Osteocyte (in vitro differentiated cells): ENCODE data around the gene FAH. TPM values are rescaled to one million over a fixed set of nuclear protein-coding genes. Genes with fewer than 3 reads are reported as not detected.

Experiments
- DNase-seq: peaks from one replicate; pipeline ENCODE4 v3.0.0; 2021; ENCODE audit warnings: mixed read lengths; ENCODE audit not compliant: unreplicated experiment; ENCODE audit errors: extremely low spot score
- H3K27ac Mint-ChIP-seq: one replicate; pipeline ENCODE4 v1.8.0; 2021; ENCODE audit warnings: mild to moderate bottlenecking, mixed read lengths; ENCODE audit not compliant: unreplicated experiment
- H3K27me3 Mint-ChIP-seq: one replicate; pipeline ENCODE4 v1.8.0; 2021; ENCODE audit warnings: mixed read lengths; ENCODE audit not compliant: unreplicated experiment
- H3K36me3 Mint-ChIP-seq: one replicate; pipeline ENCODE4 v1.8.0; 2021; ENCODE audit warnings: mixed read lengths; ENCODE audit not compliant: unreplicated experiment
- H3K4me1 Mint-ChIP-seq: one replicate; pipeline ENCODE4 v1.8.0; 2021; ENCODE audit warnings: mixed read lengths; ENCODE audit not compliant: unreplicated experiment
- H3K4me3 Mint-ChIP-seq: one replicate; pipeline ENCODE4 v1.8.0; 2021; ENCODE audit warnings: mild to moderate bottlenecking, moderate library complexity, mixed read lengths; ENCODE audit not compliant: unreplicated experiment
- H3K9me3 Mint-ChIP-seq: one replicate; pipeline ENCODE4 v1.8.0; 2021; ENCODE audit warnings: mixed read lengths; ENCODE audit not compliant: unreplicated experiment
- CTCF ChIP-seq: fragments of 200-600 bp; sonication (generic); IDR thresholded peaks from 2 replicates; pipeline ENCODE4 v1.5.0; 2021; ENCODE audit warnings: antibody characterized with exemption, mild to moderate bottlenecking, moderate library complexity
- total RNA-seq: library from RNA; stranded (reverse); gene quantifications from 2 replicates; pipeline ENCODE4 v1.2.1, GENCODE V29; 2021

FAH gene
- total RNA-seq, 1 donor from 2014 or later, result 9.5 TPM

- no peak for TF ChIP-seq CTCF
- Mint-ChIP-seq H3K4me3 (no peak overlapping the region), H3K4me1 (no peaks in the 10 kb centered on the region), H3K27ac (no peak overlapping the region), H3K36me3 (no peaks in the 10 kb centered on the region), H3K9me3 (no peaks in the 10 kb centered on the region), H3K27me3 (peaks cover 62% of the 10 kb centered on the region)
- DNase-seq, result peak; percentile 67
Measured at GRCh38 chr15:80204231-80204630, 51.4 kb downstream of the FAH start.

GRCh38 chr15:80207887-80208286 lies 55.1 kb downstream of the FAH start:
- no peak overlapping the region for H3K27ac Mint-ChIP-seq
- TF ChIP-seq CTCF, result no peak
- H3K9me3 Mint-ChIP-seq, result peaks cover 5% of the 10 kb centered on the region
- H3K36me3 Mint-ChIP-seq, result no peaks in the 10 kb centered on the region
- H3K4me3 Mint-ChIP-seq, result no peak overlapping the region
- peaks cover 65% of the 10 kb centered on the region for H3K27me3 Mint-ChIP-seq
- H3K4me1 Mint-ChIP-seq, result no peaks in the 10 kb centered on the region
- DNase-seq, result no peak

GRCh38 chr15:80208758-80209734 lies 56.2 kb downstream of the FAH start:
- no peaks in the 10 kb centered on the region for H3K4me1 Mint-ChIP-seq
- DNase-seq, result peak; percentile 60
- H3K27me3 Mint-ChIP-seq, result peaks cover 69% of the 10 kb centered on the region
- H3K9me3 Mint-ChIP-seq, result peaks cover 12% of the 10 kb centered on the region
- TF ChIP-seq CTCF, result no peak
- H3K36me3 Mint-ChIP-seq, result no peaks in the 10 kb centered on the region
- H3K4me3 Mint-ChIP-seq, result no peak overlapping the region
- no peak overlapping the region for H3K27ac Mint-ChIP-seq

GRCh38 chr15:80210611-80211573 lies 58.1 kb downstream of the FAH start:
- H3K4me1 Mint-ChIP-seq, result no peaks in the 10 kb centered on the region
- no peak overlapping the region for H3K4me3 Mint-ChIP-seq
- peak; percentile 48 for DNase-seq
- no peaks in the 10 kb centered on the region for H3K36me3 Mint-ChIP-seq
- H3K27me3 Mint-ChIP-seq, result peaks cover 59% of the 10 kb centered on the region
- no peak overlapping the region for H3K27ac Mint-ChIP-seq
- H3K9me3 Mint-ChIP-seq, result peaks cover 12% of the 10 kb centered on the region
- TF ChIP-seq CTCF, result no peak
